Smooth muscle cell (in vitro differentiated cells): ENCODE measurements around the gene PHACTR2. TPM values are rescaled to one million over a fixed set of nuclear protein-coding genes. Genes with fewer than 3 reads are reported as not detected.

Source experiments
- DNase-seq: peaks from one replicate; lab custom pipeline; 2025; ENCODE audit not compliant: unreplicated experiment; lab: John Stamatoyannopoulos, UW
- H2AFZ ChIP-seq: fragments of 200-600 bp; sonication (generic); 2 replicates; pipeline ENCODE4 v1.6.0; 2016; ENCODE audit warnings: antibody characterized with exemption, low read depth, mild to moderate bottlenecking
- H3F3A ChIP-seq: fragments of 200-600 bp; sonication (generic); 2 replicates; pipeline ENCODE4 v1.6.0; 2017; ENCODE audit warnings: antibody characterized with exemption, low read depth
- H3K27ac ChIP-seq: fragments of 200-600 bp; sonication (generic); 2 replicates; pipeline ENCODE4 v1.5.1; 2016; ENCODE audit warnings: low read depth, mild to moderate bottlenecking
- H3K27me3 ChIP-seq: fragments of 200-600 bp; sonication (generic); 2 replicates; pipeline ENCODE4 v1.6.1; 2016; ENCODE audit warnings: low read depth, mild to moderate bottlenecking
- H3K36me3 ChIP-seq: fragments of 200-600 bp; sonication (generic); 2 replicates; pipeline ENCODE4 v1.5.1; 2016; ENCODE audit warnings: low read depth
- H3K4me1 ChIP-seq: fragments of 200-600 bp; sonication (generic); 2 replicates; pipeline ENCODE4 v1.5.1; 2016; ENCODE audit warnings: low read depth
- H3K4me2 ChIP-seq: fragments of 200-600 bp; sonication (generic); 2 replicates; pipeline ENCODE4 v1.6.0; 2016; ENCODE audit warnings: mild to moderate bottlenecking
- H3K4me3 ChIP-seq: fragments of 200-600 bp; sonication (generic); 2 replicates; pipeline ENCODE4 v1.5.1; 2016; ENCODE audit warnings: mild to moderate bottlenecking
- H3K79me2 ChIP-seq: fragments of 200-600 bp; sonication (generic); 2 replicates; pipeline ENCODE4 v1.6.0; 2016; ENCODE audit warnings: low read depth, mild to moderate bottlenecking
- H3K9ac ChIP-seq: fragments of 200-600 bp; sonication (generic); 2 replicates; pipeline ENCODE4 v1.6.0; 2016; ENCODE audit warnings: low read depth
- H3K9me3 ChIP-seq: fragments of 200-600 bp; sonication (generic); replicated peaks from 2 replicates; pipeline ENCODE4 v1.5.1; 2016; ENCODE audit warnings: low read depth
- H4K20me1 ChIP-seq: fragments of 200-600 bp; sonication (generic); 2 replicates; pipeline ENCODE4 v1.6.0; 2016; ENCODE audit warnings: low read depth
- WGBS: methylation state at CpG from one replicate; pipeline ENCODE4 v1.1.7; 2016; ENCODE audit warnings: low lambda C conversion rate; 5-methylcytosine and 5-hydroxymethylcytosine counted together
- polyA plus RNA-seq: library from polyadenylated mRNA; unstranded; fragments of >200 nt; fragmentation: Nextera tagmentation; extraction: Ambion mirVana; gene quantifications from 2 replicates; pipeline ENCODE4 v1.2.1, GENCODE V29; 2016
- total RNA-seq: library from RNA; depleted of rRNA; stranded (reverse); fragments of >200 nt; gene quantifications from 2 replicates; pipeline ENCODE4 v1.2.3, GENCODE V29; 2014
- TF ChIP-seq, protein P1 (sequence below): fragments of 200-600 bp; sonication (generic); IDR thresholded peaks from 2 replicates; pipeline ENCODE4 v1.5.1; 2017; ENCODE audit warnings: borderline replicate concordance, mild to moderate bottlenecking, antibody characterized with exemption; ENCODE audit not compliant: insufficient read depth, poor library complexity, severe bottlenecking

PHACTR2 gene
- total and polyA plus RNA-seq, 2 experiments from 2014 or later: 62.7 to 80.4 TPM

DNA sequence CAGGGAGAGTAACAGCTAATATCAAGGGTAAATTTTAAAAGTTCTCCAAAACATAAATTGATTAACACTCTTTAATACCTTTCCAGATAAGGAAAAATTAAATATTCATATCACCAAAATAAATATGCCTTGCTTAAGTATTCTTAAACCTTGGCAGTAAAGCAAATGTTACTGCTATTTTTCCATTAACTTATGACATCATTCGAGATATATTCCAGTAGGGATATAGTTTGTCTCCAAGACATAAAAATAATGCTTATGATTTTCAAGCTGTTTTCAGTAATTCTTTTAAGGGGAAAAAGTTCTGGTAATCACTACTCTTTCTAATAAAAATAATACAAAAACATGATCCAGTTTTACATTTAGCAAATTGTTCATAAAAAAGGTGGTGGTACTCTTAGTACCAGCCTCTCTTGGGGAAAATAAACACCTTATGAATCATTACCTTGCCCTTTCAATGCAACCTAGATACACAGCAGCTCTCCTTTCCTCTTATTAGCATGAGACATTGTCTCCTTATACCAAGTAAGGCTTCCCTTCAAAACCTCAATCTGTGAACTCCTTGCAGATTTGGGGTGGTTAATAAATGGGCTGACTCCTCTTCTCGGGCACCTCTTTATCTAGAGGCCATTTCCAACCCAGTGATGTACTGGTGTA, 133.9 kb downstream of the PHACTR2 start:
- H3K4me2 ChIP-seq: no peak overlapping the region
- DNase-seq: no peak
- TF ChIP-seq, protein P1, sequence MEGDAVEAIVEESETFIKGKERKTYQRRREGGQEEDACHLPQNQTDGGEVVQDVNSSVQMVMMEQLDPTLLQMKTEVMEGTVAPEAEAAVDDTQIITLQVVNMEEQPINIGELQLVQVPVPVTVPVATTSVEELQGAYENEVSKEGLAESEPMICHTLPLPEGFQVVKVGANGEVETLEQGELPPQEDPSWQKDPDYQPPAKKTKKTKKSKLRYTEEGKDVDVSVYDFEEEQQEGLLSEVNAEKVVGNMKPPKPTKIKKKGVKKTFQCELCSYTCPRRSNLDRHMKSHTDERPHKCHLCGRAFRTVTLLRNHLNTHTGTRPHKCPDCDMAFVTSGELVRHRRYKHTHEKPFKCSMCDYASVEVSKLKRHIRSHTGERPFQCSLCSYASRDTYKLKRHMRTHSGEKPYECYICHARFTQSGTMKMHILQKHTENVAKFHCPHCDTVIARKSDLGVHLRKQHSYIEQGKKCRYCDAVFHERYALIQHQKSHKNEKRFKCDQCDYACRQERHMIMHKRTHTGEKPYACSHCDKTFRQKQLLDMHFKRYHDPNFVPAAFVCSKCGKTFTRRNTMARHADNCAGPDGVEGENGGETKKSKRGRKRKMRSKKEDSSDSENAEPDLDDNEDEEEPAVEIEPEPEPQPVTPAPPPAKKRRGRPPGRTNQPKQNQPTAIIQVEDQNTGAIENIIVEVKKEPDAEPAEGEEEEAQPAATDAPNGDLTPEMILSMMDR: no peak

DNA sequence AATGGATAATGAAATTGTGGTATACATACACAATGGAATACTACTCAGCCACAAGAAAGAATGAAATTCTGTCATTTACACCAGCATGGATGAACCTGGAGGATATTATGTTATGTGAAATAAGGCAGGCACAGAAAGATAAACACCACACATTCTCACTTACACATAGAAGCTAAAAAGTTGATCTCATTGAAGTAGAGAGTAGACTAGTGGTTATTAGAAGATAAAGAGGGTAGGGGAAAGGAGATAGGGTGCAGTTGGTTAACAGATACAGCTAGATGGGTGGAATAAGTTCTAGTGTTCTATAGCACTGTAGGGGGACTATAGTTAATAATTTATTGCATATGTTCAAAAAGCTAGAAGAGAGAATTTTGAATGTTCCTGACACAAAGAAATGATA, 139.9 kb downstream of the PHACTR2 start:
- no peaks in the 10 kb centered on the region for H3K27me3 ChIP-seq

More for the DNA sequence above, 133.9 kb downstream of the PHACTR2 start:
- no peaks in the 10 kb centered on the region for H4K20me1 ChIP-seq
- H3K36me3 ChIP-seq: peaks cover 5% of the 10 kb centered on the region
- no peaks in the 10 kb centered on the region for H3F3A ChIP-seq
- H3K27me3 ChIP-seq: no peaks in the 10 kb centered on the region
- no peak overlapping the region for H3K4me3 ChIP-seq
- no peak overlapping the region for H3K9ac ChIP-seq
- H2AFZ ChIP-seq: no peak overlapping the region
- 96% methylated on average over 2 of the region's 2 CpGs for WGBS
- H3K27ac ChIP-seq: no peak overlapping the region
- no peaks in the 10 kb centered on the region for H3K9me3 ChIP-seq
- H3K4me1 ChIP-seq: no peaks in the 10 kb centered on the region
- H3K79me2 ChIP-seq: peaks cover 3% of the 10 kb centered on the region

DNA sequence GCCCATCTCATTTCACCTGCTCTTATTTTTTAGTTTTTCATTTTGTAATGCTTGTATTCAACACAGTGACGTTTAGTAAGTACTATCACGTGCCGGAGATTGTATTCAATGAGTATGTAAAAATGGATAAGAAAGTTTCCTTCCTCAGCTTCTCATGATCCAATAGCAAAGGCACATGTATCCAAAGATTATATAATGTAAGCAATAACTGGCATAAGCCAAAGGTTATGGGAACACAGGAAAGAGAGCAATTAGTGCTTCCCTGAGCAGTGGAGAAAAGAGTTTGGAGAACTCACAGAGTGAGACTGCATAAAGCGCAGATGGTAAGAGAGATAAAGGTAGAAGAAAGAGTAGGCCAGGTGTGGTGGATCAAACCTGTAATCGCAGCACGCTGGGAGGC, 143.6 kb downstream of the PHACTR2 start:
- H3F3A ChIP-seq: no peaks in the 10 kb centered on the region
- no peaks in the 10 kb centered on the region for H3K79me2 ChIP-seq
- no peak overlapping the region for H3K27ac ChIP-seq
- no peak overlapping the region for H2AFZ ChIP-seq
- no peaks in the 10 kb centered on the region for H4K20me1 ChIP-seq
- 88% methylated on average over 6 of the region's 6 CpGs for WGBS
- H3K27me3 ChIP-seq: no peaks in the 10 kb centered on the region
- DNase-seq: no peak
- no peak overlapping the region for H3K9ac ChIP-seq
- no peak overlapping the region for H3K4me2 ChIP-seq
- no peak overlapping the region for H3K4me3 ChIP-seq
- H3K4me1 ChIP-seq: no peaks in the 10 kb centered on the region
- peaks cover 4% of the 10 kb centered on the region for H3K36me3 ChIP-seq
- TF ChIP-seq, protein P1: no peak
- no peaks in the 10 kb centered on the region for H3K9me3 ChIP-seq

More for the DNA sequence above, 139.9 kb downstream of the PHACTR2 start:
- Histone ChIP-seq H3K9me3 (no peaks in the 10 kb centered on the region), H4K20me1 (no peaks in the 10 kb centered on the region), H3F3A (no peaks in the 10 kb centered on the region), H3K79me2 (no peaks in the 10 kb centered on the region), H3K27ac (no peak overlapping the region), H3K4me1 (no peaks in the 10 kb centered on the region), H3K4me3 (no peak overlapping the region), H3K36me3 (peaks cover 4% of the 10 kb centered on the region), H3K4me2 (no peak overlapping the region), H3K9ac (no peak overlapping the region), H2AFZ (no peak overlapping the region)
- TF ChIP-seq, protein P1: no peak
- DNase-seq: no peak

DNA sequence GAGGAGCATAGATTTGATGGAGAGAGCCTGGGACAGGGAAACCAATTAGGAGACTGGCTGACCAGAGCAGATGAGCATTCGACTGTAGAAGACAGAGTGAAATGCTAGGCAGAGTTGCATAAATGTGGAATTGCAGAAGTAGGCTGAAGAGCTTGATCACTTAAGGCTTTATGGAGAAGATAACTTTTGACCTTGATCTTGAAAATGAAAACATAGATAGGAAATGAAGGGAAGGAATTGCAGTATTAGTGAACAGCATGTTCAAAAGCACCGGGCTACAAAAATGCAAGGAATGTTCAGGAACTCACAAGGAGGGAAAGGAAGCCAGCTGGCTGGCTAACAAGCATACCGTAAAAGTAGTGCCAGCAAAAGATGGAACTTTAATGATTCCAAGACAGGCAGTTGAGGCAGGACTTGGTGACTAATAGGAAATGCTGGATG, 144.8 kb downstream of the PHACTR2 start:
- TF ChIP-seq, protein P1: no peak
- Histone ChIP-seq H3K9me3 (no peaks in the 10 kb centered on the region), H3K79me2 (no peaks in the 10 kb centered on the region), H3K36me3 (peaks cover 8% of the 10 kb centered on the region), H3K4me3 (no peak overlapping the region), H3K9ac (no peak overlapping the region), H3K27me3 (no peaks in the 10 kb centered on the region), H3K4me1 (no peaks in the 10 kb centered on the region), H3K4me2 (no peak overlapping the region), H3F3A (no peaks in the 10 kb centered on the region), H2AFZ (no peak overlapping the region), H3K27ac (no peak overlapping the region), H4K20me1 (no peaks in the 10 kb centered on the region)
- WGBS: 39% methylated on average over 3 of the region's 3 CpGs
- DNase-seq: no peak
